Kidney epithelial cell (primary cell): ENCODE results near the gene SVOPL. TPM values are rescaled to one million over a fixed set of nuclear protein-coding genes. Genes with fewer than 3 reads are reported as not detected.
"Not testable (repeated sequence)": the region's sequence is repeated elsewhere in the genome, so short reads cannot be mapped to it uniquely, and the experiment has no call there.

Experiments
- DNase-seq: peaks from one replicate; pipeline ENCODE4 v3.0.0-alpha.2; 2010; ENCODE audit warnings: low read depth
- H3K27me3 ChIP-seq: 2 replicates; pipeline ENCODE4 v1.6.0; 2011; ENCODE audit warnings: low read length; ENCODE audit not compliant: control insufficient read depth, insufficient read depth
- H3K36me3 ChIP-seq: 2 replicates; pipeline ENCODE4 v1.5.1; 2011; ENCODE audit warnings: low read length; ENCODE audit not compliant: control insufficient read depth, insufficient read depth
- H3K4me3 ChIP-seq: 2 replicates; pipeline ENCODE4 v1.5.1; 2011; ENCODE audit warnings: low read depth, mild to moderate bottlenecking, control low read depth, low read length
- CTCF ChIP-seq: IDR thresholded peaks from 2 replicates; pipeline ENCODE4 v1.5.1; 2011; ENCODE audit warnings: mild to moderate bottlenecking, moderate library complexity, low read length, control low read depth, inconsistent platforms; ENCODE audit not compliant: insufficient read depth, poor library complexity, severe bottlenecking
- total RNA-seq: library from RNA; depleted of rRNA; stranded (reverse); fragments of >200 nt; gene quantifications from 2 replicates; pipeline ENCODE4 v1.2.3, GENCODE V29; 2015

SVOPL gene
- total RNA-seq, 1 donor from 2014 or later = not detected

GRCh38 chr7:138697535-138698182, 3.5 kb downstream of the SVOPL start:
- DNase-seq = no peak
- no peaks in the 10 kb centered on the region for H3K36me3 ChIP-seq
- no peak for TF ChIP-seq CTCF
- no peaks in the 10 kb centered on the region for H3K27me3 ChIP-seq
- H3K4me3 ChIP-seq = no peak overlapping the region

GRCh38 chr7:138695776-138696175, 5.4 kb downstream of the SVOPL start:
- DNase-seq, H3K36me3 ChIP-seq, H3K4me3 ChIP-seq, H3K27me3 ChIP-seq: not testable (repeated sequence)

GRCh38 chr7:138695106-138695505, 6.1 kb downstream of the SVOPL start:
- Histone ChIP-seq H3K36me3 (no peaks in the 10 kb centered on the region), H3K27me3 (no peaks in the 10 kb centered on the region), H3K4me3 (no peak overlapping the region)
- no peak for DNase-seq
- TF ChIP-seq CTCF = no peak

- Histone ChIP-seq H3K36me3 (no peaks in the 10 kb centered on the region), H3K4me3 (no peak overlapping the region), H3K27me3 (no peaks in the 10 kb centered on the region)
- no peak for TF ChIP-seq CTCF
- DNase-seq = no peak
These were observed 10.0 kb downstream of the SVOPL start for GRCh38 chr7:138691178-138691577.

- Histone ChIP-seq H3K4me3 (no peak overlapping the region), H3K36me3 (no peaks in the 10 kb centered on the region), H3K27me3 (no peaks in the 10 kb centered on the region)
- TF ChIP-seq CTCF = no peak
- DNase-seq = no peak
These were observed 10.7 kb downstream of the SVOPL start for GRCh38 chr7:138690495-138690894.

GRCh38 chr7:138688037-138688436, 13.1 kb downstream of the SVOPL start:
- not testable (repeated sequence) for H3K27me3 ChIP-seq, H3K4me3 ChIP-seq, H3K36me3 ChIP-seq, DNase-seq

- H3K27me3 ChIP-seq = no peaks in the 10 kb centered on the region
- no peak for DNase-seq
- no peak overlapping the region for H3K4me3 ChIP-seq
- no peak for TF ChIP-seq CTCF
- no peaks in the 10 kb centered on the region for H3K36me3 ChIP-seq
These were observed 16.8 kb downstream of the SVOPL start for GRCh38 chr7:138684340-138684739.
